HG03097 (cell line): Measurements from ENCODE around the gene SMIM15.

Experiments used
- ATAC-seq: cut with Tn5 transposase; IDR thresholded peaks from one replicate; pipeline ENCODE4 v1.9.1; 2021; ENCODE audit not compliant: unreplicated experiment, low FRiP score

Gene SMIM15

GRCh38 chr5:61162832-61163567, 732 bp upstream of the SMIM15 start:
- no peak for ATAC-seq

- ATAC-seq: no peak
These were observed 1.8 kb downstream of the SMIM15 start for GRCh38 chr5:61160497-61160896.

- ATAC-seq: no peak
These were observed 2.4 kb downstream of the SMIM15 start for GRCh38 chr5:61159836-61160235.

- ATAC-seq: no peak
These were observed 3.2 kb downstream of the SMIM15 start for GRCh38 chr5:61159070-61159469.

GRCh38 chr5:61151893-61152292, 10.4 kb downstream of the SMIM15 start:
- no peak for ATAC-seq

GRCh38 chr5:61148515-61148914, 13.8 kb downstream of the SMIM15 start:
- ATAC-seq: no peak

GRCh38 chr5:61142811-61143210, 19.5 kb downstream of the SMIM15 start:
- no peak for ATAC-seq

- no peak for ATAC-seq
These were observed 19.9 kb downstream of the SMIM15 start for GRCh38 chr5:61142391-61142790.

GRCh38 chr5:61141801-61142200, 20.5 kb downstream of the SMIM15 start:
- ATAC-seq: no peak

GRCh38 chr5:61139931-61140330, 22.3 kb downstream of the SMIM15 start:
- no peak for ATAC-seq

GRCh38 chr5:61139094-61139873, 23.0 kb downstream of the SMIM15 start:
- ATAC-seq: no peak

GRCh38 chr5:61137835-61138234, 24.4 kb downstream of the SMIM15 start:
- no peak for ATAC-seq

GRCh38 chr5:61132559-61132958, 29.7 kb downstream of the SMIM15 start:
- ATAC-seq: no peak

GRCh38 chr5:61130289-61130688, 32.0 kb downstream of the SMIM15 start:
- no peak for ATAC-seq

- ATAC-seq: no peak
These were observed 39.1 kb downstream of the SMIM15 start for GRCh38 chr5:61123145-61123544.

GRCh38 chr5:61120534-61120933, 41.7 kb downstream of the SMIM15 start:
- no peak for ATAC-seq

- ATAC-seq: no peak
These were observed 43.2 kb downstream of the SMIM15 start for GRCh38 chr5:61119066-61119465.

GRCh38 chr5:61115968-61116367, 46.3 kb downstream of the SMIM15 start:
- ATAC-seq: no peak

GRCh38 chr5:61114441-61114840, 47.8 kb downstream of the SMIM15 start:
- no peak for ATAC-seq
